ENCODE measurements around the gene TNIP3.
A peak's percentile ranks its signal among the peaks of the same experiment; 100 is the strongest.

TNIP3 gene

GRCh38 chr4:121107507-121107906 is 56.6 kb downstream of the TNIP3 start:
- DNase-seq (ENCODE audit: low read depth): no peak
- no peak for TF ChIP-seq CTCF (conservative IDR thresholded peaks at IDR 0.05; ENCODE audit: low read depth, low read length)
- no peak overlapping the region for H3K4me3 ChIP-seq (ENCODE audit: low read length)

GRCh38 chr4:121100093-121100775 is 63.9 kb downstream of the TNIP3 start:
- H3K4me3 ChIP-seq (ENCODE audit: low read length): no peak overlapping the region
- TF ChIP-seq CTCF (conservative IDR thresholded peaks at IDR 0.05; ENCODE audit: low read depth, low read length): no peak
- DNase-seq (ENCODE audit: low read depth): no peak

- no peak overlapping the region for H3K4me3 ChIP-seq (ENCODE audit: low read length)
- no peak for TF ChIP-seq CTCF (conservative IDR thresholded peaks at IDR 0.05; ENCODE audit: low read depth, low read length)
- no peak for DNase-seq (ENCODE audit: low read depth)
These were observed 65.9 kb downstream of the TNIP3 start for GRCh38 chr4:121098266-121098665.

- no peak for DNase-seq (ENCODE audit: low read depth)
These were observed 67.5 kb downstream of the TNIP3 start for GRCh38 chr4:121096629-121097028.

GRCh38 chr4:121096191-121096590 is 67.9 kb downstream of the TNIP3 start:
- no peak overlapping the region for H3K4me3 ChIP-seq (ENCODE audit: low read length)
- no peak for DNase-seq (ENCODE audit: low read depth)
- no peak for TF ChIP-seq CTCF (conservative IDR thresholded peaks at IDR 0.05; ENCODE audit: low read depth, low read length)

More at GRCh38 chr4:121096629-121097028, 67.5 kb downstream of the TNIP3 start:
- H3K4me3 ChIP-seq (ENCODE audit: low read length): no peak overlapping the region
- TF ChIP-seq CTCF (conservative IDR thresholded peaks at IDR 0.05; ENCODE audit: low read depth, low read length): peak; percentile 39

GRCh38 chr4:121094297-121094966 is 69.7 kb downstream of the TNIP3 start:
- no peak overlapping the region for H3K4me3 ChIP-seq (ENCODE audit: low read length)
- DNase-seq (ENCODE audit: low read depth): no peak
- TF ChIP-seq CTCF (conservative IDR thresholded peaks at IDR 0.05; ENCODE audit: low read depth, low read length): no peak

- H3K4me3 ChIP-seq (ENCODE audit: low read length): no peak overlapping the region
- no peak for TF ChIP-seq CTCF (conservative IDR thresholded peaks at IDR 0.05; ENCODE audit: low read depth, low read length)
- no peak for DNase-seq (ENCODE audit: low read depth)
These were observed 70.9 kb downstream of the TNIP3 start for GRCh38 chr4:121093261-121093660.
